T47D (cell line): ENCODE data around the gene STARD3NL.
"Not testable (repeated sequence)": the region's sequence is repeated elsewhere in the genome, so short reads cannot be mapped to it uniquely, and the experiment has no call there.

Experiments
- DNase-seq, 2 experiments: peaks; one replicate each; pipeline versions ENCODE4 v3.0.0 to v3.0.0-alpha.2; 2011 to 2012; ENCODE audit warnings: low read depth in 1 of 2, low spot score in 1 of 2
- JUND ChIP-seq: IDR thresholded peaks from 2 replicates; pipeline ENCODE4 v1.6.1; 2012; ENCODE audit warnings: low read depth
- in situ Hi-C: cut with HindIII; loops from 2 replicates; pipeline ENCODE4 v1.10.0; 2016; ENCODE audit warnings: low sequenced_read_pairs, low pct_unique_long_range_greater_than_20kb

STARD3NL gene

DNA sequence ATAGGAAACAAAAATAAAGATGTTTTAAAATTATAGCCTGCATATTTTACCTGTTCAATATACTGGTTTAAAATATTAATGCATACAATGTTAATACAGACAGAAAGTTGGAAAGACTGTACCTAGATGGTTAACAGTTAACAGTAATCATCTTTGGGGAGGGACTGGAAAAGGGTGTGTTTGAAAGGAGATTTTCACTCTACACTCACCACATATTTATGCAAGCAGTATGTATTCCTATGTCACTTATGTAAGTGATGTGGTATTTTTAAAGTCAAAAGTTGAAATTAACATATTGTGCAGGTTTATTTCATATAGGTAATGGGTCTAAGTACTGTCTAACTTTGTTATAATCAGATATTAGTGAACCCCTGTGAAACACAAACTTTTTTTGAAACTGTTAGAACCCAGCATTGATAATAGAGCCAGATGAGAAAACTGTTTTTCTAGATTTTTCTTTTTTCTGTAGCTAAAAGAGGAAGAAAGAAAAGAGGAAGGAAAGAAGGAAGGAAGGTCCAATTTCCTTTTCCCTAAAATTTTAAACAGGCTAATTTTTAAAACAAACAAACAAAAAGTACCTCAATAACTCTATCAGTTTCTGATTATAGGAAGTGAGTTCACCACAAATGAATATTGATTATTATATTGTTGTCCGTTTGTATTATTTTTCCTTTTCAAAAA lies 9.0 kb upstream of the STARD3NL start:
- no peak for TF ChIP-seq JUND
- DNase-seq: no peak
- in situ Hi-C loops: no loop called here

DNA sequence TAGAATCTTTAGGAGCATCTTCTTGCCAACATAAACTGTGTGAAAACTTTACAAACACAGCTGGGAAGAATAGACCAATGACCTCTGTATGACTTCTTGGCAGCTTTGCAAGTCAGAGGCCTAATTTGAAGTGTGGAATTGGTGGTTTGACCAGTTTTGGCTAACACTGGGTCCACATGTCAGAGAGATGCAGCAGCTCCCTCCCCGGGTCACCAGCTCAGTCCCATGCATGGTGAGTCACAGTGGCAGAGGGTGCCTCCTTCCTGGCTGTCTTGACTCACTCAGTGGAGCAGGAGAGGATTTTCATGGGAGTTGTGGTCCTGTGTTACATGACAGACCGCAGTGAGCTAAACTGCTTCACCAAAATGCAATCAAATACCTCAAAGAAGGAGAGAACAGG lies 8.2 kb upstream of the STARD3NL start:
- TF ChIP-seq JUND: no peak
- DNase-seq: peak in 1 of 2 experiments; percentile 80
- in situ Hi-C loops: no loop called here

DNA sequence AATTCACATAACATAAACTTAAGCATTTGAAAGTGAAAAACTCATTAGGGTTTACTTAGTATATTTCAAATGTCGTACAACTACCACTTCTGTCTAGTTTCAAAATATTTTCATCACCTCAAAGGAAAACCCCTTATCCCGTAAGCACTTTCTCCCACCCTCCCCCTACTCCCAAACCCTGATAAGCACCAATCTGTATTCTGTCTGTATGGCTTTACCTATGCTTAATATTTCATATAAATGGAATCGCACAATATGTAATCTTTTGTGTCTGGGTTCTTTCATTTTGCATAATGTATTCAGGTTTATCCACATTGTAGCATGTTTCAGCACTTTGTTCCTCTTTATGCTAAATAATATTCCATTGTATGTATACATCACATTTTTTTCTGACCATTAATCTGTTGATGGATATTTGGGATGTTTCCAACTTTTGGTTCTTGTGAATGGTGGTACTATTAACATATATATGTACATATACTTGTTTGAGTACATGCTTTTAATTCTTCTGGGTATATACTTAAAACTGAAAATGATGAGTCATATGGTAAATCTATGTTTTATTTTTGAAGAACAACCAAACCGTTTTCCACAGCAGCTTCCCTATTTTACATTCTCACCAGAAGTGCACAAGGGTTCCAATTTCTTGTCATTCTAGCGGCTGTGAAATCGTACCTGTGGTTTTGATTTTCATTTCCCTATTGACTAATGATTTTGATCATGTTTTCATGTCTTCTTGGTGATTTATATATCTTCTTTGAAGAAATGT lies 6.2 kb upstream of the STARD3NL start:
- in situ Hi-C loops: no loop called here
- DNase-seq: no peak
- no peak for TF ChIP-seq JUND

DNA sequence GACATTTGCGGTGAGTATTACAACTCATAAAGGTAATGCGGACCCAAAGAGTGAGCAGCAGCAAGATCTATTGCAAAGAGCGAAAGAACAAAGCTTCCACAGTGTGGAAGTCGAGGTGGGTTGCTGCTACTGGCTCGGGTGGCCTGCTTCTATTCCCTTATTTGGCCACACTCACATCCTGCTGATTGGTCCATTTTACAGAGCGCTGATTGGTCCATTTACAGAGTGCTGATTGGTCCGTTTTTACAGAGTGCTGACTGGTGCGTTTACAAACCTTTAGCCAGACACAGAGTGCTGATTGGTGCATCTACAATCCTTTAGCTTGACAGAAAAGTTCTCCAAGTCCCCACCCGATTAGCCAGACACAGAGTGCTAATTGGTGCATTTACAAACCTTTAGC lies 2.5 kb upstream of the STARD3NL start:
- DNase-seq, in situ Hi-C loops: not testable (repeated sequence)

DNA sequence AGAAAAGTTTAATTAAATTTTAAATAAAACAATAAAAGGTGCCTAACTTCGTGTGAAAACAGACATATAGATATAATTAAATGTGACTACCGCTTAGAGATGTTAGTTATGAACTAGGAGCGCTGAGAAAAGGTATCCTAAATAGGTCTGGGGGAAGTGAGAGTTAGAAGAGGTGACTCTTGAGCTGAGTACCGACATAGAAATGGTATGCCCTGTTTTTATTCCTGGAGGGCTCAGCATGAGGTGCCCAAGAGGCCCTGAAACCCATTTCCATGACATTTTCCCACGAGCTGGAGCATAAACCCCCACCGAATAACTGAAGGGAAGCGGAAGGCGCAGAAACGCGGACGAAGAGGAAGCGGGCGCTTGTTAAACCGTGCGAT lies 433 bp upstream of the STARD3NL start:
- TF ChIP-seq JUND: no peak
- in situ Hi-C loops: no loop called here
- no peak for DNase-seq

DNA sequence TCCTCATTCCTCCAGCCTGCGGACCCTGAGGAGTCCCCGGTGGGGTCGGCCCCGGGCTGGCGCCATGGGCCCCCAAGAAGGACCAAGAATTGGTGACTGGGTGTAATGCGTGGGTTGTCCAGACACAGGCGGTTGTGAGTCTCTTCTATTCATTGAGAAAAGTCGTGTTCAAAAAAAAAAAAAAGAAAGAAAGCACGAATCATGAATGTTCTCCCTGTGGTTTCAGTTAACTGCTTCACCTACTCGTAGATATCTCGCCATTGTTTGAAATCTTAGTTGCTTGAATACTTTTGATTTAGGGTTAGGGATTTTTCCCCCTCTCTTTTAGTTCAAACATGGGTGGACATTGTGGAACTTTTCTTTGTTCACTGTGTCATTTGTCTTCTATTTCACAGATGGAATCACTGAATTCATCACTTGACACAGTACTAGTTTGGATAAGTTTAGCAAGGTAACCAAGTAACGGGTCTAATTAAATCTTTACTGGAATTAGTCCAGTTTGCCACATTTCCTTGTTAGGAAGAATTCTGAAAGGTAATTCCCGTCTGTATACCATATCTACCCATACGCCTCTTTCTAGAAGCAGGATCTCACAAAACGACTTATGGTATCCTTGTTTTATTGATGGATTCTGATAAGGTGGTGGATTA lies 775 bp downstream of the STARD3NL start:
- in situ Hi-C loops: no loop called here
- no peak for TF ChIP-seq JUND
- DNase-seq: peak in 1 of 2 experiments; percentile 26

DNA sequence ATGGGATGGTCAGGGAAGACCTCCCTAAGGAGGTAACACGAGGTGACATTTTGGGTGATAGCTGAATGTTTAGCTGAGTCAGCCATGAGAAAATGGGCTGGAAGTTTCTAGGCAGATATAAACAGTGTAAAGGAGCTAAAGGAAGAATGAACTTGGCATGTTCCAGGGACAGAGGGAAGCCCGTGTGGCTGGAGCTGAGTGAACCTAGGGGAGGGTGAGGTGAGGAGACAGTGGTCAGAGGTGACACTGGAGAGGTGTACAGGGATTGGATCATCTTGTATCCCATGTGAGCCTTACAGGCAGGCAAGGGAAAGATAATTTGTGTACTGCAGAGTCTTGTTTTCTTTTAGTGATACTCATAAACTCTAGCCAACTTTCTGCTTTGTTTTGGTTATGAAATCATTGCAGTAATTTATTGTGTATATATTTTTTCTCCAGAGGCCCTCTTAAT lies 1.8 kb downstream of the STARD3NL start:
- no peak for DNase-seq
- in situ Hi-C loops: no loop called here
- TF ChIP-seq JUND: no peak

DNA sequence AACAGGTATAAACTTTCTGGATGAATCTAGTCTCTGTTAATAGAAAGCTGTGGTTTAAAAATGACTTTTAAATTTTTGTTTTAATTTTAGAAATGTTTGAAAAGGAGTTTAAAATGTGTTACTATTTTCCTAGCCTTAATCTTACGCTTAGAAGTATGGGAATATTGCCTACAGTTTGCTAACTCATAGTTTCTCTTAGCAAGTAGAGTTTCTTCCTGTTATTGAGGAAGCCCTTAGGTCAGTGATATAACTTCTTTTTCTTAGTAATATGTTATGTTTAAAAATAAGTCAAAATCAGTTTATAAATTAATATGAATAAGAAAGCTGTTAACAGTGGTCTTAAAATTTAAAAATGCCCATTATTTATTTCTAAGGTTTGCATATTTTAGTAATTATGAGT lies 3.1 kb downstream of the STARD3NL start:
- in situ Hi-C loops: no loop called here
- DNase-seq: no peak
- no peak for TF ChIP-seq JUND

DNA sequence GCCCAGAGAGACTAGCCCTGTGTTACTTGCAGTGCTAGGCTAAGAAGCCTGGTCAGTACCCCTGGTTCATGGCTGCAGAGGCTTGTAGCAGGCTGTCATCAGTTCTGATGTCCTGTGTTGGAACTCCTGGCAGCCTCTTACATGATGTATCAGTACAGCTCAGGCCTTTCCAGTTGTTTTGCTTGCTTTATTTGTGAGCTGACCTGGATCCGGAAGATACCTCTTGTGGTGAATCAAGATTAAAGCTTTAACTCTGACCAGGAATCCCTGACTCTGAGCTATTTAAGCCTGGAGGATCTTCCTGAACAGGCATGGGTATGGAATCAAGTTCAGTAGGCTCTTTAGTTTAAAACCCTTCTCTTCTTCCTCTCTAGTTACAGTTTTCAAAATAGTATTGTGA lies 4.4 kb downstream of the STARD3NL start:
- DNase-seq: no peak
- in situ Hi-C loops: no loop called here

DNA sequence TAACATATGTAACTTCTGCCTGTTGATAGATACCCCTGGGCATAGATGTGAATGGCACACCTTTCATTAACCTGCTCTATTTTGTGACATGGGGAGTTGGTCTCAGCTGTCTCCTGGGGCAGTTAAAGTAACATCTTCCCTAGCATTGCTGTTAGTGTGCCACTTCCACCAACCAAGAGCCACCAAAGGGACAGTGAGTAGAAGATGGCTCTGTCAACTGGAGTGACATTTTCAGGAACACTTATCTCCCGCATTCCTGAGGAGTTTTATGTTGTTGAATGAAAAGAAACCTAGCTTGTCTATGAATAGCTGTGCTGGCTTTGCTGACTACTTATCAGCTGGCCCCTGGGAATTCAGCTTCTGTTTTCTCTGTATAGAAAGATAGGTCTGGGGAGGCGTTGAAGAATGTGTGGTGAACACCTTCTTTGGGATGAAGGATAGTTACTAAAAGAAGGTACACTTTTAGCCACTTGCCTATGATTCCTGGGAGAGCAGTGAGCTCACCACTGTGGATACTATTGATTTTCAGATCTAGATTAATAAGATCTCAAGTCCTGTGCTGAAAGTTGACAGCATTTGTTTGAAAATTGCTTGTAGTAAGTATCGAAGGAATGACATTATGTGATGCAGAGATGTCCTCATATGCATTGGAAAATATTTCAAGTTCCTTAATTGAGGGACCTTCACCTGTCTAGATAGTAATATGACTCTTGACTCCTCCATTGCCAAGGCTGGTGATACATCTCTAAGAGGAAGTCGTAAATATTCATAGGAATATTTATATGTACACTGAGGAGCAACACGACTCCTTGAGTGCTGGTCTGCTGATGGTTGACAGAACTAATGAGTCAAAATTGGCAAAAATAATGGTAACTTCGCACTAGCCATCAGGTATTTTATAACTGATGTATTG lies 7.6 kb downstream of the STARD3NL start:
- no peak for DNase-seq
- in situ Hi-C loops: no loop called here

More for the DNA sequence above, 4.4 kb downstream of the STARD3NL start:
- TF ChIP-seq JUND: no peak

DNA sequence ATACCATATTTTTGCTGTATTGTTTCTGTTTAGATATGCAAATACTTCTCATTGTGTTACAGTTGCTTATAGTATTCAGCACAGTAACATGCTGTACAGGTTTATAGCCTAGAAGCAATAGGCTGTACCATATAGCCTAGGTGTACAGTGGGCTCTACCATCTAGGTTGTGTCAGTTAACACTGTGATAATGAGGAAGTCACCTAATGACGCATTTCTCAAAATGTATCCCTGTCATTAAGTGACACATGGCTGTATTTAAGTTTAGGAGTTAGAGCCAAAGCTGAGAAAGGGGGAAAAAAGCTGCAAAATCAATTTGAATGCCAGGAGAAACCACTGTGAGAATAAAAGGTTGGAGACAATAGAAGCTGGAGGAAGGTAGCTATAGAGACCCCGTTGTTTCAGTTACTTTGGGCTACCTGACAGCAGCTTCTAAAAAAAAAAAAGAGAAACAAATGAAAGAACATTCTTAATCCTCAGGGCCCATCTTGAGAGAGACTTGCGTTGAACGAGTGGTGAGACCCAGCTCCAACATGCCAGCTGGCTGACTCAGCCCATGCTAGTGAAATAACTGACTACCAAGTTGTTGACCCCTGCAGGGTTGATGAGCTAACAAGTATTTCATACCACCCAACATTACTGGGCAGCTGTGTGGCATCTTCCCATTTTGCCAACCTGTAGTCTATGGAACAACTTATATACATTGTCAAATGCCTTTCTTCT lies 8.7 kb downstream of the STARD3NL start:
- in situ Hi-C loops: no loop called here
- TF ChIP-seq JUND: no peak
- DNase-seq: no peak

More for the DNA sequence above, 7.6 kb downstream of the STARD3NL start:
- no peak for TF ChIP-seq JUND
